Measurements from ENCODE around the gene OXER1.
A peak's percentile ranks its signal among the peaks of the same experiment; 100 is the strongest.

Gene OXER1

DNA sequence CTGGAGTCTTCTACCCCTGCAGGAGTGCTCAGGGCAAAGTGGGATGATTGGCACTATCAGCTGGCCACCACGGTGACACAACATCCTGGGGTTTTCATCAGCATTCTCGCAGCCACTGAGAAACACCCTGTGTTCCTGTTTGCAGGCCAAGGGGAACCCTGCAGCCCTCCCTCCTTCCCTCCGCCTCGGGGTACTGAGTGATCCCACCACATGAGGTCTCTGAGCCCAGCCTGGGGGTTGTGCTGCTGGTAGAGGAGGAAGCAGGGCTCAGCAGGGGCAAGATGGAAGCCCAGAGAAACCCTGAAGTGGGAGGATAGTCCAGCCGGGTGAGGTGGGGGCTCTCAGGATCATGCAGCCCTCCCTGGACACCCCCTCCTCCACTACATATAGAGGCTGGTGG is at the start of gene OXER1:
OXER1 (minus strand) TSS at position 40 of the 400 bp plus-strand sequence. CDS start 73 bp downstream, outside the sequence.
- no peak for DNase-seq (ENCODE audit: low read depth in 2 of 2)

- DNase-seq (ENCODE audit: low read depth in 2 of 2), result no peak
These were observed 49.1 kb upstream of the OXER1 start for GRCh38 chr2:42812899-42813479.

DNA sequence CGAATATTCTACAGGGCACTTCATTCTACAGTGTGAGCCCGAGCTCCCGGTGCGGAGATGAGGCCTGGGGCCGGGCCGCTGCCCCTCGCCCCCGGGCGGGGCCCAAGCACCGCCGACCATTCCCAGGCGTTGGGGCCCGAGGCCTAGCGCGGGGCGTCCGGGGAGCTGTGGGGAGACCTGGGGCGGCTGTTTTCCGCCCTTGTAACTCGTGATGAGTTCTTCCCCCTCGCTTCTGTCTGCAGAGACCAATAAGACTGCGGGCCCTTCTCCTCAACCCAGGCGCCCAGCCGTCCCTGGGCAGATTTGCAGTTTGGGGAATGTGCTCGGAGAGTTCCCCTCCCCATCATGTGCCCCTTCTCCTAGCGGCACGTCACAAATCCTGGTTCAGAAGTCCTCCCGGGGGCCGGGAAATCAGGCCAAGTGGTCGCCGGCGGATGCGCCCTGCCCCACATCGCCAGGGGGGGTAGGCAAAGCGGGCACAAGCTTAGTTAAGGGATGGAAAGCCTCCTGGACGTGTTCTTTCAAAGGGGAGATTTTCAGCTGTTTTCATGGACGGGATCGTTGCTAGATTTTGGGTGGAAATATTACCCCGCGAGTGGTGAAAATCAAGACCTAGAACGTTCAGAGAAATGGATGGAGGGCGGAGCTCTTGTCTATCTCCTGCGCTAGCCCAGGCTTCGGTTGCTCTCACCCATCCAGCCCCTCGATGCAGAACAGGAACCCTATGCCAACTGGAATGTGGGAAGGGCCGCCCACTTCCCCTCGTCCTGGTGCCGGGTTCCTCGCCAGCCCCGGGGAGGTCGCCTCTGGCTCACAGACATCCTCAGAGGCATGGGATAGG is 47.3 kb upstream of the OXER1 start:
- no peak for DNase-seq (ENCODE audit: low read depth in 2 of 2)

DNA sequence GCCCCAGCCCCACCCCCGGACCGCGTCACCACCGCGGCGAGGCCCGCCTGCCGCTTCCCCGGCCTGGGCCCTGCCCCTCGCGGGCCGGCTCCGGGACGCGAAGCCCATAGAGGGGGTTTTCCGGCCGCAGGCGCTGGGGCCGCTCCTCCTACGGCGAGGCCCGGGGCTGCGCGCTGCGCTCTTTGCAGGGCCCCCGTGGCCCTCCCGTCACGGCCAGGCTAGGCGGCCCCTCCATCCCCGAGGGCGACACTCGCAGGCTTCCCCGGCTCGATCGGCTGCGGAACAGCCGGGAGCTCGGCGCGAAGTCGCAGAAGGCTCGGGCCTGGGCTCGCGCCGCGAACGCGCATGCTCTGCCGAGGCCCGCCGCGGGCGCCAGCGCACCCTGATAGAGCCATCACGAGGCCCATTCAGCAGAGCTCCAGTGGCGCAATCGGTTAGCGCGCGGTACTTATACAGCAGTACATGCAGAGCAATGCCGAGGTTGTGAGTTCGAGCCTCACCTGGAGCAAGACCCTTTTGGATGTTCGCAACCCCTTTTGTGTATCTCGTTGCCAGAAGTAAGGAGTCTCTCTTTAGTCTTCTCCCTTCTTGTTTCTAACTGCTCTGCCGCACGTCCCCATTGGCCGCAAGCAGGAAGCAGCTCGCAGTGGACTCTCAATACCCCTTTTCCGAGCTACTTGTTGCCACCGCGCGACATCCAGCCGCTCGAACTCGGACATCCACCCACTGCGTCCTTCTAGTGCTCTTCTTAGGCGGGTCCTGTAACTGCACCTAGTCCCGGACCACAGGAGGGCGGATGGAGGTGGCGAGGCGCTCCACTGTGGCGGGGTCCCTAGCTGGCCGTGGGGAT is 46.4 kb upstream of the OXER1 start:
- DNase-seq (ENCODE audit: low read depth in 2 of 2), result peak; percentile 86 to 94

DNA sequence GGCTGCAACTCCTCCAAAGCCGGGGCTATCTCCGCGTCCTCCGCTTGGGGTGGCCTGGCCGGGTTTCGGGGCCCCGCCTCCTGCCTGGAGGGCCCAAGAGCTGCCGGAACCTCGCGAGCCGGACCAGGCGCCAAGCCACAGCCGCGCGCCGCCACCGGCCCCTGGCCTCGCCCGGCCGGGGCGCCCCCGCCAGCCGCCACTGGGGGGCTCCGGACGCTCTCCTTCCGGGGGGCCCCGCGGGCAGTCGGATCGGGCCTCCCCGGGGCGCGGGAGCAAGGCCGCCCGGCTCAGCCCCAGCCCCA is 45.8 kb upstream of the OXER1 start:
- peak; percentile 23 to 32 for DNase-seq (ENCODE audit: low read depth in 2 of 2)

GRCh38 chr2:42809131-42809818 is 45.3 kb upstream of the OXER1 start:
- DNase-seq (ENCODE audit: low read depth in 2 of 2), result no peak

- DNase-seq (ENCODE audit: low read depth in 2 of 2), result no peak
These were observed 44.4 kb upstream of the OXER1 start for GRCh38 chr2:42808301-42808700.

DNA sequence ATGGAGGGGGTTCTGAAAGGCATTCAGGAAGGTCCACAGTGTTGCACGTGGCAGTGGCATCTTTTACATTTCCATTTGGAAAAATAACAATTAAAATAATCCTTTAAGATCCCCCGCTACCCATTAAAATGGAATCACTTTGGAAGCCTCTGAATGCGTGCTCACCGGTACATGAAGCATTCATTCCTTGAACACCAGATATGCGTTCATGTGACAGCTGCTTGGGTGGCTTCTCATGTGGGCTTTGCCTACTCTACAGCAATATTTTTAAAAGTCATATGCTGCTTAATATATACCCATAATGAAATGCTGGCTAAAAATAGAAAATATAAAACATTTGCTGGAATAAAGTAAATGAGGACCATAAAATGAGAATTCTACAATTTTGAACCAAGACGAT is 42.9 kb upstream of the OXER1 start:
- DNase-seq (ENCODE audit: low read depth in 2 of 2), result no peak

DNA sequence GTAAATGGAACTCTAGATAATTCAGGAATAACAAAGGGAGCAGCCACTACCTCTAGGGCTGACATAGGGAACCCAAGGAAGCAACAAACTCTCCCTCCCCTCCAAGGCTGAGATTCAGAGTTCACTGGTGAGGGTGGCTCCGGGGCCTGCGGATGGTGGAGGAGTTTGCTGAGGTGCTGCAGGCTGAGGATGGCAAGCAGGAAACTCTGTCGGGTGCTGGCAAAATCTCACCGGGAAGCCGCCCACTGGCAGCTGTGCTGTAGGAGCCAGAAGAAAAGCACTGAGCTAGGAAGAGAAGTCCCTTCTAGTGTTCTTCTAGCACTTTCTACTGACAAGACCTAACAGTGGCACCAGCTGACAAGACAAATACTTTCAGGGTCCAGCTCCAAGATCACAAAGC is 41.0 kb upstream of the OXER1 start:
- DNase-seq (ENCODE audit: low read depth in 2 of 2), result no peak

- DNase-seq (ENCODE audit: low read depth in 2 of 2), result no peak
These were observed 40.4 kb upstream of the OXER1 start for GRCh38 chr2:42804338-42804737.

GRCh38 chr2:42802150-42802549 is 38.2 kb upstream of the OXER1 start:
- no peak for DNase-seq (ENCODE audit: low read depth in 2 of 2)

DNA sequence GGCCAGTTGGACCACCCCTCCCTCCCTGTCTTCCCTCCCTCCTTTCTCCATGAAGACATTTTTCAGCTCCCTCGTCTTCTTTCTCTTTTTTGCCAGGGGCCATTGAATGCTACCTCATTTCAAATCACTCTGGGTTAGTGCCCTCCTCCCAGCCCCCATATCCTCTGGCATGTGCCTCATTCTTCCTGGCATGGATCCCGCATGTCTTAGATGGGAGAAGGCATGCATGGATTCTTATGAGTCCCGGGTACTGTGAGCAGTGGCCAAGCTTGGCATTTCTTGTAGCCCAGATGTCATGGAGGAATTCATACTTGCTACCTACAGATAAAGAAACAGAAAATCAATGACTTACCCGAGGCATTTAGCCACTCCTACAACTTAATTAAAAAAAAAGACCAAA is 37.4 kb upstream of the OXER1 start:
- DNase-seq (ENCODE audit: low read depth in 2 of 2), result no peak

DNA sequence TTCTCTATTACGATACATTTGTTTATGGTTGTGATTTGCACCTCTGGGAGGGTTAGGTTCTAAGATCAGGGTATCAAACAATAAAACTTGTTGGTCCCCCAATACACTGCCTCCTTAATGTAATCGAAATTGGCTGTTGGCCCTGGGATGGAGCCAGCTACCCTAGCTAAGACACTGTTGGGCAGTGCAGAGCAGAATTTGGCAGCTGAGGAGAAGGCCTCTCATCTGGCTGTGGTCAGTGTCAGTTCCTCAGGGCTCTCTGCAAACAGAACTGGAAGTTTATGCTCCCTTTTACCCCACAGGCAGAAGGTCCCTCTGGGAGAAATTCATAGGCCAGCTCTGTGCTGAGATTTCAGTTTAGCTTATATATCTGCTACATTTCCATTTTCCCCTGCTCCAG is 37.0 kb upstream of the OXER1 start:
- no peak for DNase-seq (ENCODE audit: low read depth in 2 of 2)

DNA sequence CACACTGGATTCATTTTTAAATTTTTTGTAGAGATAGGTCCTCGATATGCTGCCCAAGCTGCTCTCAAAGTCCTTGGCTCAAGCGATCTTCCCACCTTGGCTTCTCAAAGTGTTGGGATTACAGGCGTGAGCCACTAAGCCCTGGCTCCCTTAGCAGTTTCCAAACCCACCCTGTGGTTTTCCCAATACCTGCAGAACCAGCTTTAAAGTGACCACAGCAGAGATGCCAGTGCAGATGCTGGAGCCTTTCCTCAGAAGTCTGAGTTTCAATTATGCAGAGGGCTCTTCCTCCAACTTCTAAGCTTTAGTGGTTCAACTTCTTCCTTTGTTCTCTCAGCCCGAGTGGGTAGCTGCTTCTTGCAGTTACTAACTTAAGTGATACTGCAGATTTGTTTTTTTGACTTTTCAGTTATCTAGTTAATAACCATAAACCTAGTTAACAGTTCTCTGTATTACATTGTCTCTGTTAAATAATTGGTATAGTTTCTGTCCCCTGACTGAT is 36.6 kb upstream of the OXER1 start:
- DNase-seq (ENCODE audit: low read depth in 2 of 2), result no peak

GRCh38 chr2:42799881-42800280 is 35.9 kb upstream of the OXER1 start:
- no peak for DNase-seq (ENCODE audit: low read depth in 2 of 2)

DNA sequence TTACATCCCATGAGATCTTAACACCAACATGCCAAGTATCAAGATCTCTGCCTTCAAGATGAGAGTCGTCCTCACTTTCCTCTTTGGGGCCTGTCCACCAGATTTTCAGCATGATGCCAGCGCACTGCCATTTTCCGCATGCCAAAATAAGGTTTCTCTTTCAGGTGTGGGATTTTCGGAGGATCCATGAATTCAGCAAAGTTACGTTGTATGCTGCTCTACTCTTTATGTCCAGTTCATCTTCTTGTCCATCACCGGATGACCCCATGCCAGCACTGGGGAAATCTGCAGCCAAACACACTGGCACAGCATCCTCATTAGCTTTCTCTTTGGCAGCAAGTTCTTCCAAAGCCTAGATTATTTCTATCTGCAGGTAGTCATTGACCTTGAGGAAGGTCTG is 33.3 kb upstream of the OXER1 start:
- DNase-seq (ENCODE audit: low read depth in 2 of 2), result no peak

GRCh38 chr2:42796427-42797248 is 32.7 kb upstream of the OXER1 start:
- no peak for DNase-seq (ENCODE audit: low read depth in 2 of 2)

DNA sequence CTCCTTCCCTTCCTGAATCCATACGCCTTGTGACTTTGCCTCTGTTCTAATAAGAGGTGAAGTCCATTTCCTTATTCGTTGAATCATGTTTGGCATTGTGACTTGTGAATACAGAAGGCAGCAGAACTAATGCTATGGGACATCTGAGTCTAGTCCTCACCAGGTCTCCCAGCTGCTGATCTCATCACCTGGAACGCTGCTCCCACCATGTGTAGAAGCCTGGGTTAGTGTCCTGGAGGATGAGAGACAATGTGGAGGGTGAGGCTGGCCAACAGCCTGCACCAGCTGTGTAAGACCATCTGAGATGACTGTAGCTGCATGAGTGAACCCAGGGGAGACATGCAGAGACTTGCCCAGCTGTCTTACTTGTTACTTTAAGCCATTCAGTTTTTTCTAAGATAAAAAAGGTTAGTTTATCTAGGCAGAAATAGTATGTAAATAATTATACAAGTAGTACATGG is 31.9 kb upstream of the OXER1 start:
- no peak for DNase-seq (ENCODE audit: low read depth in 2 of 2)

DNA sequence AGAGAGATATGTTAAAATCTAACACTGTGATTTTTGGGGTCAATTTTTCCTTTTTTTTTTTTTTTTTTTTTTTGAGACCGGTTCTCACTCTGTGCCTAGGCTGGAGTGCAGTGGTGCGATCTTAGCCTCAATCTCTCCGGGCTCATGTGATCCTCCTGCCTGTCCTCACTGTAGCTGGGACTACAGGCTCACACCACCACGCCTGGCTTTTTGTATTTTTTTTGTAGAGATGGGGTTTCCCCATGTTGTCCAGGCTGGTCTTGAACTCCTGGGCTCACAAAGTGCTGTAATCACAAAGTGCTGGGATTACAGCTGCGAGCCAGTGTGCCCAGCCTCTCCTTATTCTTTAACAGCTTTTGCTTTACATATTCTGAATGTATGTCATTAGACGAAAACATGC is 31.3 kb upstream of the OXER1 start:
- no peak for DNase-seq (ENCODE audit: low read depth in 2 of 2)

GRCh38 chr2:42794271-42795046 is 30.5 kb upstream of the OXER1 start:
- no peak for DNase-seq (ENCODE audit: low read depth in 2 of 2)

Data from stimulated activated CD4-positive, alpha-beta T cell treated with anti-CD3 and anti-CD28 coated beads, Interleukin-1b, Interleukin-23, amount 100 ng/mL, for 1 hour (primary cell).